Measurements from ENCODE around the gene FLRT1. TPM values are rescaled to one million over a fixed set of nuclear protein-coding genes. Genes with fewer than 3 reads are reported as not detected.
"Not testable (repeated sequence)": the region's sequence is repeated elsewhere in the genome, so short reads cannot be mapped to it uniquely, and the experiment has no call there.

The FLRT1 gene
- polyA plus RNA-seq, 1 donor, result 2.9 TPM

GRCh38 chr11:64044730-64045393 is 9.1 kb downstream of the FLRT1 start:
- no peak for DNase-seq (ENCODE audit: low read depth)

- DNase-seq (ENCODE audit: low read depth), result no peak
Measured at GRCh38 chr11:64045700-64046099, 10.0 kb downstream of the FLRT1 start.

GRCh38 chr11:64047373-64047772 is 11.6 kb downstream of the FLRT1 start:
- DNase-seq (ENCODE audit: low read depth), result not testable (repeated sequence)

- DNase-seq (ENCODE audit: low read depth), result no peak
Measured at GRCh38 chr11:64048042-64048854, 12.5 kb downstream of the FLRT1 start.

GRCh38 chr11:64049509-64049908 is 13.8 kb downstream of the FLRT1 start:
- DNase-seq (ENCODE audit: low read depth), result no peak

GRCh38 chr11:64051297-64051696 is 15.6 kb downstream of the FLRT1 start:
- DNase-seq (ENCODE audit: low read depth), result no peak

- DNase-seq (ENCODE audit: low read depth), result no peak
Measured at GRCh38 chr11:64052436-64052835, 16.7 kb downstream of the FLRT1 start.

GRCh38 chr11:64052938-64053622 is 17.3 kb downstream of the FLRT1 start:
- no peak for DNase-seq (ENCODE audit: low read depth)

- no peak for DNase-seq (ENCODE audit: low read depth)
Measured at GRCh38 chr11:64053699-64054098, 18.0 kb downstream of the FLRT1 start.

- no peak for DNase-seq (ENCODE audit: low read depth)
Measured at GRCh38 chr11:64055077-64055476, 19.3 kb downstream of the FLRT1 start.

- DNase-seq (ENCODE audit: low read depth), result peak; percentile 26
Measured at GRCh38 chr11:64056213-64056785, 20.6 kb downstream of the FLRT1 start.

- DNase-seq (ENCODE audit: low read depth), result no peak
Measured at GRCh38 chr11:64056861-64057260, 21.1 kb downstream of the FLRT1 start.

GRCh38 chr11:64057890-64058289 is 22.2 kb downstream of the FLRT1 start:
- no peak for DNase-seq (ENCODE audit: low read depth)

- no peak for DNase-seq (ENCODE audit: low read depth)
Measured at GRCh38 chr11:64058494-64058893, 22.8 kb downstream of the FLRT1 start.

- no peak for DNase-seq (ENCODE audit: low read depth)
Measured at GRCh38 chr11:64059339-64060140, 23.8 kb downstream of the FLRT1 start.

GRCh38 chr11:64060263-64060860 is 24.6 kb downstream of the FLRT1 start:
- DNase-seq (ENCODE audit: low read depth), result no peak

GRCh38 chr11:64060861-64061444 is 25.2 kb downstream of the FLRT1 start:
- no peak for DNase-seq (ENCODE audit: low read depth)

GRCh38 chr11:64062185-64063039 is 26.7 kb downstream of the FLRT1 start:
- no peak for DNase-seq (ENCODE audit: low read depth)

GRCh38 chr11:64063777-64064176 is 28.0 kb downstream of the FLRT1 start:
- DNase-seq (ENCODE audit: low read depth), result no peak
